GM18505 (cell line): Measurements from ENCODE around the gene TAPBP.
"Not testable (repeated sequence)": the region's sequence is repeated elsewhere in the genome, so short reads cannot be mapped to it uniquely, and the experiment has no call there.

Experiments used
- ATAC-seq: cut with Tn5 transposase; IDR thresholded peaks from one replicate; pipeline ENCODE4 v1.9.1; 2021; ENCODE audit not compliant: unreplicated experiment
- POLR2A ChIP-seq: IDR thresholded peaks from 4 replicates; pipeline ENCODE4 v1.6.1; 2011; ENCODE audit warnings: borderline replicate concordance; ENCODE audit not compliant: insufficient read depth, insufficient read length; ENCODE audit errors: extremely low read depth

TAPBP gene

DNA sequence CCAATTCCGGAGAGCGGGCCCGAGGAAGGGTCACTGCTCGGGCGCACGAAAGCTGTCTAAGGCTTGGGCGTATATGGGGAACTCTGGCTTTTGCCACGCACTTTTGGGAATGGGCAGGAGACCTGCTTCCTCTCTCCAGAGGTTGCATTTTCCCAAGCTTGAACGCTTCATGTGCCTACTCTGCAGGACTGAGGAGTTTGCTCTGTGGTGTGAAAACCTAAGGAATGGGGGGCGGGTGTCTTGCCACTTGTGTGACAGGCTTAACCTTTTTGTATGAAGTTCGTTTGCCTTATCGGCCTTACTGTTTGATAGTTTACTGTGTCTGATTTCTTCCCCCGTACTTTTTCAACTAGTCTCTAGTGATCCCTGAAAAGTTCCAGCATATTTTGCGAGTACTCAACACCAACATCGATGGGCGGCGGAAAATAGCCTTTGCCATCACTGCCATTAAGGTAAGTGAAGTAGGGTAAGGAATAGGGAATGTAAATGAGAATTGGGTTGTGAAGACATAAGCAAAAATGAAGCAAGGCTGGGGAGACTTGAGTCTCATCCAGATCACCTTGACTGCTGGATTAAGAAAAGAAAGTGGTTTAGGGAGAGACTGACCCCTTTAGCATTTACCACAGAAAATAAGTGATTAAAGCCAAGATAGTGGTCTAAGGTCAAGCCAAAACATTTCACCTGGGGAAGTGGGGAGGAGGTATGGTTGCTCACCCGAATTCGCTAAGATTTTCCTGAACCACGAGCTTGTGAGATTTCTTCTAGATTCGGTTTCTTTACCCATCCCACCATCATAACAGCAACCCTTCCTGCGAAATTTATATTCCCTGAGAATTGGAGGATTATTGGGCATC, 41.4 kb downstream of the TAPBP start:
- TF ChIP-seq POLR2A: no peak
- ATAC-seq: no peak

- ATAC-seq: peak; percentile 70
- peak; percentile 99 for TF ChIP-seq POLR2A
Observed at GRCh38 chr6:33271468-33272274, 42.2 kb downstream of the TAPBP start, which contains the start of the genes RPS18 and VPS52. Gene RPS18, plus strand, starts transcription at chr6:33272075. Its CDS starts 45 bp downstream, at chr6:33272120. Gene VPS52, minus strand, starts transcription at chr6:33271876. Its CDS starts 201 bp downstream, at chr6:33271675.

DNA sequence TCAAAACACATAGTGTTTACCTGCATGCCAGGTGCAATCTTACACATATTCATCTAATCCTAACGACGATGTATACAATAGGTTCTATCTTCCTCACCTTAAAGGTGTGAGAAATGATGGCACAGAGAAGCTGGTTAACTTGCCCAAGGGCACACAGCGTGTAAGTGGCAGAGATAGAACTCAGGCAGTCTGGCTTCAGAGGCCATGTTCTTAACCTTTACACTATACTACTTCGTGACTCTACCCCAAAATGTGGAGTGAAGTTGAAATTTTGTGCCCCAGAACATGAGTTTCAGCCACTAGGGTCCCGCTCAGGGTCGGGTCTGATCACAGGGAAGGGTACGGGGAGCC, 42.8 kb downstream of the TAPBP start:
- ATAC-seq: no peak

DNA sequence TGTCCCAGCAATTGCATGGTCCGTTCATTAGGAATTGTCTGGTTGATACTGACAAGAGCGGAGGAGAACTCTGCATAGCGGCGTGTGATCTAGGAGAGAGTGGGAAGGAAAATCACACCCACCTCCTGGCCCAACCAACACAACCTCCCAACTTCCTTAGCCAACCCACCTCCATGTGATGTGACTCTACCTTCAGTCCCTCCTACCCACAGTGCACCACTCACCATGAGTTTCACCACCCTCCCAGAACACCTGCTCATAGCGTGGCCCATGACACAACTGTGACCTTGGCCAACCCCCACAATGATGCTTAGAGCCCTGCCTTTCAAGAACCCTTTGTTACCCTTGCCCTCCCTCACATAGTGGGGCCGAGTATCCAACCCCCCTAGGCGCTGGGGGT, 49.9 kb downstream of the TAPBP start:
- no peak for ATAC-seq
- no peak for TF ChIP-seq POLR2A

More for the DNA sequence above, 42.8 kb downstream of the TAPBP start:
- no peak for TF ChIP-seq POLR2A

DNA sequence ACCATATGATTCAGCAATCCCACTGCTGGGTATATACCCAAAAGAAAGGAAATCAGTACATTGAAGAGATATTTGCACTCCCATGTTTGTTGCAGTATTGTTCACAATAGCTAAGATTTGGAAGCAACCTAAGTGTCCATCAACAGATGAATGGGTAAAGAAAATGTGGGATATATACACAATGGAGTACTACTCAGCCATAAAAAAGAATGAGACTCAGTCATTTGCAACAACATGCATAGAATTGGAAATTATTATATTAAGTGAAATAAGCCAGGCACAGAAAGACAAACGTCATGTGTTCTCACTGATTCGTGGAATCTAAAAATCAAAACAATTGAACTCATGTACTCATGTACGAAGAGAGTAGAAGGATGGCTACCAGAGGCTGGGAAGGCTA, 51.4 kb downstream of the TAPBP start:
- not testable (repeated sequence) for ATAC-seq

DNA sequence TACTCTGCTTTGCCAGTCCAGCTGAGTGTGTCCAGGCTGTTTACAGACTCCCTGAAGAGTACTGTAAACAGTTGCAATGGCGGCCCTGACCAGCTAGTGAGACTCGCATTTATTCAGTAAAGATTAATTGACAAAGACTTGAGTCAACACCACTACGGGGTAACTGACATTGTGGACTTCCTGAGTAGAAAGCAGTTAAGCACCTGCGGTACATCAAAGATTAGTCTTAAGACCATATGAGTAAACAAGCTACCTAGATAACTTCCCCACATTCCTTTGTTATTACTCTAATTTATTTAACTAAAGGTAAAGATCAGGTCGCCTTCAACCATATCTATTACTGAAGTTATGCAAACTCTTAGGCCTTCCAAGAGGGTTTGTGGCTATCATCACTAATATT, 54.8 kb downstream of the TAPBP start:
- no peak for ATAC-seq
- no peak for TF ChIP-seq POLR2A

DNA sequence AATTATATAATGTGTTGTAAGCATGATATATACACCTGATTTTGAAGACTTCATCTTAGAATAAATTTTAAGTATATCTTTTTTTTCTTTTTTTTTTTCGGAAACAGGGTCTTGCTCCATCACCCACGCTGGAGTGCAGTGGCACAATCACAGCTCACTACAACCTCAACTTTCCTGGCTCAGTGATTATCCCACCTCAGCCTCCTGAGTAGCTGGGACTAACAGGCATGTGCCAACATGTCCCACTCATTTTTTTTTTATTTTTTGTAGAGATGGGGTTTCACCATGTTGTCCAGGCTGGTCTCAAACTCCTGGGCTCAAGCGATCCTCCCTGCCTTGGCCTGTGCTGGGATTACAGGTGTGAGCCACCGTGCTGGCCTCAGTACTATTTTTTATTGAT, 59.3 kb downstream of the TAPBP start:
- no peak for ATAC-seq
- no peak for TF ChIP-seq POLR2A

GRCh38 chr6:33252759-33253158, 61.1 kb downstream of the TAPBP start:
- no peak for ATAC-seq
- no peak for TF ChIP-seq POLR2A

- no peak for ATAC-seq
Observed at GRCh38 chr6:33251395-33252012, 62.4 kb downstream of the TAPBP start.

DNA sequence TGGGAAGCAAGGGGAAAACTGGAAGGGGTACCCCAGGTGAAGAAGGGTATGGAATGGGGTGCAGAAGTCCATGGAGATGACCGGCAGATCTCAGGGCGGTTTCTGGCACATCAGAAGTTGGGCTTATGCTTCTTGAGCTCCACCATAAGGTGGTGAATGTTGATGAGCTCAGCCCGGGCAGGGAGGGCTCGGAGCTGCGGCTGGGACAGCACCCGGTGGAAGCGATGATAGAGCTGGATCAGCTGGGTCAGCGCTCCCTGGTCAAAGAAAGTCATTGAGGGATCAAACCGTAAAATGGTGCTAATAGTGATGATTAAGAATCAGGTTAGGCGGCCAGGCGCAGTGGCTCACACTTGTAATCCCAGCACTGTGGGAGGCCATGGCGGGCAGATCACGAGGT, 63.1 kb downstream of the TAPBP start:
- no peak for TF ChIP-seq POLR2A
- ATAC-seq: no peak

More at GRCh38 chr6:33251395-33252012, 62.4 kb downstream of the TAPBP start:
- TF ChIP-seq POLR2A: no peak

GRCh38 chr6:33249732-33250630, 63.9 kb downstream of the TAPBP start:
- peak; percentile 1 for ATAC-seq
- TF ChIP-seq POLR2A: no peak
